Upper lobe of left lung (tissue), 4 donors: ENCODE results near the gene KIF5B.

Experiments
- EP300 ChIP-seq, 4 donors: sonication (generic); formaldehyde crosslinking; IDR thresholded peaks; one replicate each; pipeline ENCODE4 v1.5.1; 2017; ENCODE audit warnings: antibody characterized with exemption in 4 of 4, control low read depth in 2 of 4
- POLR2A ChIP-seq, 4 donors: fragments of 450-650 bp; IDR thresholded peaks; one replicate each; pipeline ENCODE4 v1.5.1; 2016 to 2017; ENCODE audit warnings: antibody characterized with exemption in 4 of 4, mild to moderate bottlenecking in 2 of 4
- POLR2AphosphoS5 ChIP-seq, 2 donors: sonication (generic); formaldehyde crosslinking; IDR thresholded peaks; one replicate each; pipeline ENCODE4 v1.5.1; 2017; ENCODE audit warnings: antibody characterized with exemption in 2 of 2
- TF ChIP-seq, protein P1 (sequence below), 6 experiments: fragments of 450-650 bp in 4 of 6; fragments of 200-600 bp in 2 of 6; sonication (generic) in 2 of 6; IDR thresholded peaks; one replicate each; pipeline ENCODE4 v1.5.1; 2016 to 2019; ENCODE audit warnings: antibody characterized with exemption in 6 of 6

DNA sequence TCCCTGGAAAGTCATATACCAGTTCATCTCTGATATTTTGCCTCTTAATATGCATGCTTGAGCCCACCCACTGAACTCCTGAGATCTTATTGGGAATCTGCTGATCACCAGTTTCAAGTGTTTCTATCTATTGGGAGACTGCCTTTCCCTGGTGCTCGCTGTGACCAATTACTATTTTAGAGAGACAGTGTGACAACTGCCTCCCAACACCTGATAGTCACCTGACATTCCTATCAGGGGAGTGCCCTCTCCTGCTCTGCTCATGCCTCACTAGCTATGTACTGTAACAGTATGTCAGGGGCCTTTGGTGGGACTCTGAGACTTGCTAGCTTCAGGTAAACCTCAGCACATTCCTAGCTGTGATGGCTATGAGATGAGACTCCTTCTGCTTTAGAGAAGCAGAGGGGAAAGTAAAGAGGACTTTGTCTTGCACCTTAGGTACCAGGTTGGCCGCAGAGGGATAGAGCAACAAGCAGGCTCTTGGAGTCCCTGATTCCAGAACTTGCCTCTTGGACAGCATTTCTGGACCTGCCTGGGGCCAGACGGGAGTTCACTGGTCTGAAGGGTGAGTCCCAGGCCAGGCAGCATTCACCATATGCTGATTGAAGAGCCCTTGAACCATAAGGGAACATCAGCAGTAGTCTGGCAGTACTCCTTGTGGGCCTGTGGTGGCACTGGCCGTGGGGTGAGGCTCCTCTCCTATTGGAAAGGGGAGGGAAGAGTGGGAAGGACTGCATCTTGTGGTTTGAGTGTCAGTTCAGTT, 93.2 kb downstream of the KIF5B start:
- TF ChIP-seq POLR2A (IDR thresholded peaks at IDR 0.05) (no peak), POLR2AphosphoS5 (IDR thresholded peaks at IDR 0.05) (no peak), EP300 (IDR thresholded peaks at IDR 0.05) (no peak)
- TF ChIP-seq, protein P1, sequence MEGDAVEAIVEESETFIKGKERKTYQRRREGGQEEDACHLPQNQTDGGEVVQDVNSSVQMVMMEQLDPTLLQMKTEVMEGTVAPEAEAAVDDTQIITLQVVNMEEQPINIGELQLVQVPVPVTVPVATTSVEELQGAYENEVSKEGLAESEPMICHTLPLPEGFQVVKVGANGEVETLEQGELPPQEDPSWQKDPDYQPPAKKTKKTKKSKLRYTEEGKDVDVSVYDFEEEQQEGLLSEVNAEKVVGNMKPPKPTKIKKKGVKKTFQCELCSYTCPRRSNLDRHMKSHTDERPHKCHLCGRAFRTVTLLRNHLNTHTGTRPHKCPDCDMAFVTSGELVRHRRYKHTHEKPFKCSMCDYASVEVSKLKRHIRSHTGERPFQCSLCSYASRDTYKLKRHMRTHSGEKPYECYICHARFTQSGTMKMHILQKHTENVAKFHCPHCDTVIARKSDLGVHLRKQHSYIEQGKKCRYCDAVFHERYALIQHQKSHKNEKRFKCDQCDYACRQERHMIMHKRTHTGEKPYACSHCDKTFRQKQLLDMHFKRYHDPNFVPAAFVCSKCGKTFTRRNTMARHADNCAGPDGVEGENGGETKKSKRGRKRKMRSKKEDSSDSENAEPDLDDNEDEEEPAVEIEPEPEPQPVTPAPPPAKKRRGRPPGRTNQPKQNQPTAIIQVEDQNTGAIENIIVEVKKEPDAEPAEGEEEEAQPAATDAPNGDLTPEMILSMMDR (IDR thresholded peaks at IDR 0.05) = no peak
